Measurements from ENCODE around the gene PHRF1.
"Not testable (repeated sequence)": the region's sequence is repeated elsewhere in the genome, so short reads cannot be mapped to it uniquely, and the experiment has no call there.

The PHRF1 gene

GRCh38 chr11:650482-650881 is 74.2 kb downstream of the PHRF1 start:
- no peak for DNase-seq (ENCODE audit: low read depth in 3 of 3, low spot score in 1 of 3)

- not testable (repeated sequence) for DNase-seq (ENCODE audit: low read depth in 3 of 3, low spot score in 1 of 3)
Measured at GRCh38 chr11:653136-653535, 76.9 kb downstream of the PHRF1 start.

GRCh38 chr11:653837-654236 is 77.6 kb downstream of the PHRF1 start:
- DNase-seq (ENCODE audit: low read depth in 3 of 3, low spot score in 1 of 3) = no peak

DNA sequence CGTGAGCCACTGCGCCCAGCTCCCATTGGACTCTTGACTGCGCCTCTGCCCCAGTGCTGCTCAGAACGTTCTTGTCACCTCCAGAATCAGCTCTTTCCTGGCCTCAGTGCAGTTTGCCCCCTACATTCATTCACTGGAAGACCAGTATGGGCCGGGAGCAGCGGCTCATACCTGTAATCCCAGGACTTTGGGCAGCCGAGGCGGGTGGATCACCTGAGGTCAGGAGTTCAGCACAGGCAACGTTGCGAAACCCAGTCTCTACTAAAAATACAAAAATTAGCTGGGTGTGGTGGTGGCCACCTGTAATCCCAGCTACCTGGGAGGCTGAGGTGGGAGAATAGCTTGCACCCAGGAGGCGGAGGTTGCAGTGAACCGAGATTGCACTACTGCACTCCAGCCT is 78.2 kb downstream of the PHRF1 start:
- not testable (repeated sequence) for DNase-seq (ENCODE audit: low read depth in 3 of 3, low spot score in 1 of 3)

GRCh38 chr11:655036-655726 is 78.9 kb downstream of the PHRF1 start:
- no peak for DNase-seq (ENCODE audit: low read depth in 3 of 3, low spot score in 1 of 3)

DNA sequence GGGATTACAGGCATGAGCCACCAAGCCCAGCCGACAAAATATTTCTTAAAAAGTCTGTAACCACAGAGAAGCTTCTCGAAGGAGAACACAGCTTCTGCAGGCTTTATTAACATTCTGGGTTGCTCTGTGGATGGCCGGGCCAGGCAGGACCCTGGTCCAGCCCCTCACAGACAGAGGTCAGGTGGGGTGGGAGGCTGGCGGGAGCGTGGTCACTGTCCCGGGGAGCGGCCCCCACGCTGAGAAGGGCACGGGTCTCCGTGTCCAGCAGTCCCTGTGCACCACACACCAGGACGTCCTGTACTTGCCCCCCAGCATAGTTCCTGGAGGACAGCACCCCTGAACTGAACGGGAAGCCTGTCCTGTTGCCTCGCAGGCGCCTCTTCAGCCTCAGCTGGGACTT is 80.2 kb downstream of the PHRF1 start:
- no peak for DNase-seq (ENCODE audit: low read depth in 3 of 3, low spot score in 1 of 3)

DNA sequence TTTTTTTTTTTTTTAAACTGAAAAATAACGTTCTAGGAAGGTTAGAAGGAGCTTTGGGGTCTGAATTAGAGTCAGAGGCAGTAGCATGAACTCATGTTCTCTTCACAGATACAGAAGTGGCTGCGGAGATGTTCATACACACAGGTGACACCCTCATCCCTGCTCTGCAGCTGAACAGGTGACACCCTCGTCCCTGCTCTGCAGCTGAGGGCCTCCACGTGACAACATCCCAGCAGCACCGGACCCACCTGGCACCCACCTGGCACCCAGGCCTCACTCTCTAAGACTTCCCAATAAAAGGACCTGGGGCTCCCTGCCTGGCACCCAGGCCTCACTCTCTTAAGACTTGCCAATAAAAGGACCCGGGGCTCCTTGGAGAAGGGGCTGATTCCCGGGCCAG is 80.6 kb downstream of the PHRF1 start:
- DNase-seq (ENCODE audit: low read depth in 3 of 3, low spot score in 1 of 3) = no peak

DNA sequence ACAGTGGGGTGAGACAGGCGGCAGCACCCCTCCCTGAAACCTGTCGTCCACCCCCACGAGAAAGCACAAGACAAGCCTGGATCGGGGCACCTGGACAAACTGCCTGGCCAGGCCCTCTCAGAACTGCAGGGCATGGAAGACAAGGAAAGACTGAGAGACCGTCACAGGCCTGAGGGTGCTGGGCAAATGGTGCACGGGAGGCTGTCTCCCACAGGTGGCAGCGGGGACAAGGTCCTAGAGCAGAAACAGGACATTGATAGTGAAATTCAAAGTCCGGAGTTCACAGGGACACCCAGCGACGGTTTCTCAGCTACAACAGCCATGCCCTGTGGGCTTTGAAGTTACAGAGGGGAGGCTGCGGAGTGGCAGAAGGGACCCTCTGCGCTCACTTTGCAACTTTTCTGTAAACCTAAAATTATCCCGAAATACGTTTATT is 81.4 kb downstream of the PHRF1 start:
- DNase-seq (ENCODE audit: low read depth in 3 of 3, low spot score in 1 of 3) = no peak

DNA sequence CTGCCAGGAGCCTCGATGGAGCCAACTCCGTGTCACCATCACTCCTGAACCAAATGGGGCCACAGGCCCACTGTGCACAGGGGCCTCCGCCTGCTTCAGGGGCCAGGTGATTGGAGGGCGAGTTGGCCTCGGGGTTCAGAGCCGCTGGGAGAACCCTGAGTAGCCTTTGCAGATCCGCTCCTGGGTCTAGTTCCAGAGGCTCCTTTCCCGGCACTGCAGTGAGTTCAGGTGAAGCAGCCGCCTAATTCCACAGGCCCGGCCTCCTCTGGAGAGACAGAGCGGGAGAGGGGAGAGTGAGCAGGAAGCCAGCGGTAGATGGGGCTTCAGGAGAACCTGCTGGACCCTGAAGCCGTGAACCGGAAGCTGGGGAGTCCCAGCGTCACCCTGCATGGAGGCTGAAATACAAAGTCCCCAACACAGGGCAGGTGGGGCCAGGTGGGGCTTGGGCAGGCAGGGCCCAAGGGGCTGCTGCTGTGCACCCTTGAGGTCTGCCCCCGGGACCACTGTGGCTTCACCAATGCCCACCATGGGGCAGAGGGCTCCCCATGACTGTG is 83.3 kb downstream of the PHRF1 start:
- no peak for DNase-seq (ENCODE audit: low read depth in 3 of 3, low spot score in 1 of 3)

DNA sequence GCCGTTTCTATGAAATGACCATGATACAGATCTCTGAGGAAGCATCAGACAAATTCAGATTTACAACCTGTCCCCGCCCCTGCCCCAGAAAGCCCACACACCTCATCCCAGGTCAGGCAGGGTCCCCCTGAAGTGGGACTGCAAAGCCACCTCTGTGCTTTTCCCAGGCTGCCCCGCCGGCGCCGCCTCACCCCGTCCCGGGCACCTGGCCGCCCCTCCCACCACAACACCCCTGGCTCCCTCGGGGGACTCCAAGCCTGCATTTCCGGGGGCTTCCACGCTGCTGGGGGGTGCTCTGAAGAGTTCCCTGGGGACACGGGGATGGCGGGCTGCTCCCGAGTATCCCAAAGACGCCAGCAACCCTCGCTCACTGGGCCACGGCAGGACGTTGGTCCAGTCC is 84.0 kb downstream of the PHRF1 start:
- DNase-seq (ENCODE audit: low read depth in 3 of 3, low spot score in 1 of 3) = no peak

DNA sequence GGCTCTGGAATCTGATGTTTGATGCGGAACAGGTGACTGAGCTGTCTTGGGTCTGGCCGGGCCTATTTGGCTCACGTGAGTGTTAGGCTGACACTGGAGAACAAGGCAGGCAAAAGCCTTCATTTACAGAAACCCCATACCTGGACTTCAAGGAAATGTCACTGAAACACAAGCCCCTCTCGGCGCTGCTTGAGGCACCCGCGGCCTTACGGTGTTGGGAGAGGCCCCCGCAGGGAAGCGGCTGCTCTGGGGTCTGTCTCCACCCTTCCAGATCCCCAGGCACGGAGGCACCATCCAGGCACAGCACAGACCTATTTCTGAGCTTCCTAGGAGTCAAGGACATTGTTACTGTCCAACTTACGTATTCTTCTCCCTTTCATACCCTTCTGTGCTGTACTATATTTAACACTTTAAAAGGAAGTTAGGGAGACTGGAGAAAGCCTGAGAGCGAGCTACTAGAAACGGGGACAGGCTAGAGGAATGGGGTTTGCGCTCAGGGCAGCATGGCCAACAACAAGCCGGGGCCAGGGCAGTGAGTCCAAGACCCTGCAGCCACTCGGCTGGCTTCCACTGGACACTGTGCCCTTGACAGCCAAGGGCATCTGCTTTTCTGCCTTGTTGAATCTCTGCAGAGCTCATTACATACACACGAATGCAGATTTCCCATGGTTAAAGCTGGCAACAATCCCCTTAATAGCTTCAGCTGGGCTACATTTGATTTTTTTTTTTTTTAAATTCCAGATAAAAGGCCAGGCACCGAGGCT is 84.6 kb downstream of the PHRF1 start:
- no peak for DNase-seq (ENCODE audit: low read depth in 3 of 3, low spot score in 1 of 3)
